ENCODE data around the gene RAD51B.

DNA sequence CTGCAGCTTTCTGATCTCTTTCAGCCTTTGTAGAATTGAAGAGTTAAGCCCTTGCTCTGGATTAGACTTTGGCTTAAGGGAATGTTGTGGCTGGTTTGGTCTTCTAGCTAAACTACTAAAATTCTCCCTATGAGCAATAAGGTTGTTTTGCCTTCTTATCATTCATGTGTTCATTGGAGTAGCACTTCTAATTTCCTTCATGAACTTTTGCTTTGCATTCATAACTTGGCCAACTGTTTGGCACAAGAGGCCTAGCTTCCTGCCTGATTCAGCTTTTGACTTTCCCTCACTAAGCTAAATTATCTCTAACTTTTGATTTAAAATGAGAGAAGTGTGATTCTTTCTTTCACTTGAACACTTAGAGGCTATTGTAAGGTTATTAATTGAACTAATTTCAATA is 384.3 kb downstream of the RAD51B start:
- TF ChIP-seq, protein P1, sequence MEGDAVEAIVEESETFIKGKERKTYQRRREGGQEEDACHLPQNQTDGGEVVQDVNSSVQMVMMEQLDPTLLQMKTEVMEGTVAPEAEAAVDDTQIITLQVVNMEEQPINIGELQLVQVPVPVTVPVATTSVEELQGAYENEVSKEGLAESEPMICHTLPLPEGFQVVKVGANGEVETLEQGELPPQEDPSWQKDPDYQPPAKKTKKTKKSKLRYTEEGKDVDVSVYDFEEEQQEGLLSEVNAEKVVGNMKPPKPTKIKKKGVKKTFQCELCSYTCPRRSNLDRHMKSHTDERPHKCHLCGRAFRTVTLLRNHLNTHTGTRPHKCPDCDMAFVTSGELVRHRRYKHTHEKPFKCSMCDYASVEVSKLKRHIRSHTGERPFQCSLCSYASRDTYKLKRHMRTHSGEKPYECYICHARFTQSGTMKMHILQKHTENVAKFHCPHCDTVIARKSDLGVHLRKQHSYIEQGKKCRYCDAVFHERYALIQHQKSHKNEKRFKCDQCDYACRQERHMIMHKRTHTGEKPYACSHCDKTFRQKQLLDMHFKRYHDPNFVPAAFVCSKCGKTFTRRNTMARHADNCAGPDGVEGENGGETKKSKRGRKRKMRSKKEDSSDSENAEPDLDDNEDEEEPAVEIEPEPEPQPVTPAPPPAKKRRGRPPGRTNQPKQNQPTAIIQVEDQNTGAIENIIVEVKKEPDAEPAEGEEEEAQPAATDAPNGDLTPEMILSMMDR (conservative IDR thresholded peaks at IDR 0.05; ENCODE audit: low read depth, low read length) = no peak
- TF ChIP-seq EZH2 (IDR thresholded peaks at IDR 0.05; ENCODE audit: borderline replicate concordance, low read depth, low read length, poor library complexity, severe bottlenecking) = no peak

All from A673 (cell line).